ENCODE results near the gene CTDSP2.
"Not testable (repeated sequence)": the region's sequence is repeated elsewhere in the genome, so short reads cannot be mapped to it uniquely, and the experiment has no call there.

The CTDSP2 gene

DNA sequence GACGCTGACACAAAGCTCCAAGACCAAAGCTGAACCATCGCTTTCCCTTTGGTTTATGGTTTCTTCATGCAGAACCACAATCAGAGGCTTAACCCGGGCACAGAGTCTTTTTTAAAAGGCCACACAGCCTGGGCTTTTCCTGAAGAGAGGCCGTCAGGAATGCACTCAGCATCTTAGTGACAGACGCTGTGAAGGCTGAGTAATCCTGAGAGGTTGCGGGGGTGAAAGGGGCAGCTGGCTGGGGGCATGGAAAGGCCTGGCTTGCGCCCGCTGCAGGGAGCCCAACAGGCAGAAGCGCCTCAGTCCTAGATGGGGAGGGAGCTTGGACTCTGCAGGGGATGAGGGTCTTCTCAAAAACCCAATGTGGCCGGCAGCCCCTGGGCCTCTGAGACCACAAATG lies 13.6 kb downstream of the CTDSP2 start:
- DNase-seq = no peak

DNA sequence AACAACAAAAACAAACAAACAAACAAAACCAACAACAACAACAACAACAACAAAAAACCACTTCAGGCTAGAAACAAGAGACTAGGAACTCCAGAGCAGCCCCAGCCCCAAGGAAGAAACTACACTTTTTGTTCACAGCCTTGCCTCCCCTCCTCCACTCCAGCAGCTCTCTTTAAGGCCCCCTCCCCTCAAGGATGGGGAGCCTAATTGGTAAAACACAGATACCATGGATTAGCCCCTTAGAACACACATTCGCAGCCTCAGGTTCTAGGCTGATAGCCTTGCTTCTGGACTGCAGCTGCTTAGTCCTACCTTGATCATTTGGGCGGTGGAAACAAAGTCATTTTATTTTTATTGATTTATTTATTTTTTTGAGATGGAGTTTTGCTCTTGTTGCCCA lies 16.1 kb downstream of the CTDSP2 start:
- no peak for DNase-seq

DNA sequence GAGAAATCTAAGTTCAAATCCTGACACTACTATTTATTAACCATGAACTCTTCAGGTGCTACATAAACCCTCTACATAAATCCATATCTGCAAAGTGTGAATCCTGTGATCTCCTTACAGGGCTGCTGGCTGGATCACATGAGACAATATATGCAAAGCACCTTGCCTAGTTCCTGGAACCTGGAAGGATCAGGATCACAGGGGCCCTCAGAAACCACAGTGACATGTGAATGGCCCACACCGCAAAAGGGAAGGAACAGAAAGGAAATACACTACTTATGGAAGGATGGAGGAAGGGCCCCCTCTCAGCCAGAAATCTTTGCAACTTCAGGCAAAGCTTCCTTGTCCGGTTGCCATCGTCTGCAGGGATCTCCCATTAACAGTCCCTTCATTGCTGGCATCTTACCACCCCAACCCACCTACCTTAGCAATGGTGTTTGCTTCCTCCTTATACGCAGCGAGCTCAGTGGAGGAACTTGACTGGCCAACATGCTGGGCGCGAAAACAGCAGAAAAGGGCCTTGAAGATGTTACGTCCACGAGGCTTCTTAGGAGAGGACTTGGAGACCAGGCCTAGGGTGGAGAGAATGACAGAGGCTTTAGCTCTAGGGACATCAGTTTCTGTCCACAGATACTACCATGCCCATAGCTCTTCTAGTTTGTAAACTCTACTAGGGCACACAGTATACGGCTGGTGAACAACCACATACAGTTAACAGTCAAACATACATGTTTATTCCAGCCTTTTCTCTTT lies 17.3 kb downstream of the CTDSP2 start:
- no peak for DNase-seq

DNA sequence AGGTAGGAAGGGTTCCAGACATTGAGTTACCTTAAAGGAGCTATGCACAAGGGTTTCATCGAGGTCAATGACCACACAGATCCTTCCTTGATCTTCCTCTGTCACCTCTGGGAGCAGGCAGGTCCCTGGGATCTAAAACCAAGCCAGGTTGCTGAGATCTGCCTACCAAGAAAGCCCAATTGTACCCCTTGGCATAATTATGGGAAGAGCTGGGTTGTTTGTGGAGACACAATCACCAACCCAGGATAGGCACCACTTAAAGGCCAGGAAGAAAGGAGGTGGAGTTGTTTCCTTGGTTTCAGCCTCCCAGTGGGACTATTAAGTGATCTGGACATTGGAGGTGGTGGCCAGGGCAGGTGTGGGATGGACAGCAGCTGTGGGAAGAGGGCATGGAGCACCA lies 19.6 kb downstream of the CTDSP2 start:
- no peak for DNase-seq

DNA sequence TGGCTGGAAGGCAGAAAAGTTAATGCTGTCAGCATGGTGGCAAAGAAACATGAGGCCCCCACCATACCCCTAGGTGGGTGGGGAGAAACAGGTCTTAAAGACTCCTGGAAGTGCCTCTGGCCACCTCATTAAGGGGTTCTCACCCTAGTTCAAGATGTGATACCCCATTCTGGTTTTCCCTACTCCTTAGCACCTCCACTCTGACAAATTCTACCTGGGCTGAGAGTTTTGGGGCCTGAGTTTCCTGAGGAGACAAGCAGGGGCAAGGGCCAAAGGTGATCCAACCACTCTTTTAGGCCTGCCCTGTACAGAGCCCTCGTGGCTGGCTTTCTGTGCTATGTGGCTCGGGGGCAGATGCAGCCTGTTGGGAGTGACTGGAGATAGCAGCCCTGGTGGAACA lies 20.1 kb downstream of the CTDSP2 start:
- DNase-seq = no peak

DNA sequence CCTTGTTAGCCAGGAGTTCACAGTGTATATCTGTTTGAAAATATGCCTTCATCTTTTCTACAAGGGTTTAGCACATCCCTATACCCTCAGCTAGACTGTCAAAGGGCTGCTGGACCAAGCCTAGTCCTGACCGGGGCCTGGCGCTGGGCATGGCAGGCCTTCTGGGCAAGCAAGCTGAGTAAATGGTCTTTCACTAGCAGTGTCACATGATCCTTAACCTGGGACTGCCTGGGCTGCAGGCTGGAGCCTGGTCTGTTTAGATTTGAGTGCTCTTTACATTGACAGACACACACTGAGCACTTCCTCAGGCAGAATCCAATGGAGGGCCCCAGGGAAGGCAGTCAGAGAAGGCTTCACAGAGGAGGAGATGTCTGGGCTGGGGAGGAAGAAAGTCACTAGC lies 21.1 kb downstream of the CTDSP2 start:
- DNase-seq = no peak

DNA sequence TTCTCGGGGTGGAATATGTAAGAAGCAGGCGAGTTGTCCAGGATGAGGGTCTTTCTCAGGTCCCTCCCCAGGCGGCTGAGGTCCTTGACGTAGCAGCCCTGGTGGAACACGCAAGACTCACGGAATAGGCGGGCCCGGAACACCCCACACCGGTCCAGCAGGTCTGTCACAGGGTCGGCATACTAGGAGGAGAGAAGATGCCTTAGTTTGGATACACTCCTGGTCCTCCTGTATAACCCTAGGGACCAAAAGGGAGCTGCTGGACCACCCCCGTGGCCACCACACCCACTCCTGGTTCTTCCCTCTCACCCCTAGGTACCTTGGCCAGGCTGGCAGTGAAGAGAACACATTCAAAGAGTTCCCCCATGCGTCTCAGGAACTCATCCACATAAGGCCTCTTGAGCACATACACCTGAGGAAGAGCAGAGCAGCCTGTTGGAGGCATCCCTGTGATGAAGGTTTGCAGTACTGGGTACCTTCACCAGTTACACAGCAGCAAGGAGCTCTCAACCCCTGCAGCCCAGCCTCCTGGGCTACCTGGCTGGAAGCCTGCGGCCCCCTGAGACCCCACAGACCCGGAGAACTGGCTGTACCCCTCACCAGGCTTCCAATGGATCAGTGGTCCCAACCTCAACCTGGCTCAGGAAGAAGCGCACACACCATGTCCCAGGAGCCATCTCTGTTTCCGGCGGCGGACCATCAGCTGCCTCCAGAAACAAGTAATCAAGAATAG lies 22.5 kb downstream of the CTDSP2 start:
- no peak for DNase-seq

DNA sequence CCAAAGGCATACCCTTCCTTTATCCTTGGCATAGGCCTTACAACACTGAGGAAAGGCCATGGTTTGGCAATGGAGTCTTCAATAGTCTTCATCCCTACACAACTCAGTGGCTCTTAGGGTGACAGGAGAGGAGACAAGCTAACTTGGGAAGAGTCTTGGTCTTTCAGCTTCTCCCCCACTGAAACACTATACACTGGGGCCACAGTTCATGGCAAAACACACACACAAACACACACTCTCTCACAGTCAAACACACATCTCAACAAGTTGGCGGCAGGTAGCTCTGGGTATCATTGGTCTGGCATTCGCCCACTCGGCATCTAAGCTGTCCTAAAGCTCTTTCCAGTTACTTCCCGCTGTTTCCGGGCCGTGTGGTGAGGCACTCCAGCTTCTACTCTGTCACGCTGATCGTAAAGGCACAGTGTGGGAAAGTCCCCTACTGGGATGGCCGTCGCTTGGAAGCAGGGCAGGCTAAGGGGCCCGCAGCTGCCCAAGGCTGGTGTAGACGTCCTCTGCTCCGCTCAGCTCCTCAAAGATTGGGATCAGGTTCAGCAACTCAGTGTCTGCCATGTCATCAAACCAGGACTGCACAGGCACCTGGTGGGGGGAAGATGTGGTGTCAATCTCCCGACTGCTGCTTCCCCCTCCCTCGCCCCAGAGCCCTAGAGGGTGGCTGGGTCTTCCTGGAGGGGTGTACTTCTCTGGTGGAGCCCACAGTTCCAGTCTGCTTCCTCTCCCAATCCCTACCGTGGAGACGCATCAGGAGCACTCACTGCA lies 23.2 kb downstream of the CTDSP2 start:
- no peak for DNase-seq

DNA sequence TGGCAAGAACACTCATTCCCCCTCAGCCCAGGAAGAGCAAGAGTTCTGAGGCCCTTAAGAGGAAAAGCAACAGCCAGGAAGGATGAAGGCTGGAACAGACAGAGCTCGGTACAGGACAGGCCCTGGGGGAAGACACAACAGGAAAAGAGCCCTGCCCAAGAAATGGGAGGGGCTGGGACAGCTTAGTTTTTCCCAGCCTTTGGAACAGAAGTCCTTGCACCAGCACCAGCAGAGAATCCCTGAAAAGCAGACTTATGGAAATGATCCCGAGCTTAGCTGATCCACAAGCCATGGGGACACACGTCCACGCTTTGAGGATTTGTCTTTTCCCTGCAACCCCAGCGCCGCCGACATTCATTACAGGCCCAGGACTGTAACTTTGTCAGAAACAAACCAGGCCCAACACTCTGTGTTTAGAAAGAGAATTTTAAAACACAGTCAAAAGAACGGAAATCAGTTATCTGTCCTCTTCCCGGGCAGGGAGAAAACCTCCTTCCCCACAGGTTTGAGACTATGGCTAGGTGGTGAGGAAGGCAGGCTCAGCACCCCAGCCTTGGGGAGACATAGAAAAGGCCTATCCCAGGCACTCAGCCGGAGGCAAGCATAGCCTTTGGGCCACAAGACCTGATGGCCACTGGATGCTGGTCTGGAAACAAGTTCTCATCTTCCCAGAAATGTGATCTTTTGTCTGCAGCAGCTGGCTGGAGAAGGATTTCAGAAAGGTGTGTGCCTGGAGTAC lies 24.0 kb downstream of the CTDSP2 start:
- DNase-seq = no peak

DNA sequence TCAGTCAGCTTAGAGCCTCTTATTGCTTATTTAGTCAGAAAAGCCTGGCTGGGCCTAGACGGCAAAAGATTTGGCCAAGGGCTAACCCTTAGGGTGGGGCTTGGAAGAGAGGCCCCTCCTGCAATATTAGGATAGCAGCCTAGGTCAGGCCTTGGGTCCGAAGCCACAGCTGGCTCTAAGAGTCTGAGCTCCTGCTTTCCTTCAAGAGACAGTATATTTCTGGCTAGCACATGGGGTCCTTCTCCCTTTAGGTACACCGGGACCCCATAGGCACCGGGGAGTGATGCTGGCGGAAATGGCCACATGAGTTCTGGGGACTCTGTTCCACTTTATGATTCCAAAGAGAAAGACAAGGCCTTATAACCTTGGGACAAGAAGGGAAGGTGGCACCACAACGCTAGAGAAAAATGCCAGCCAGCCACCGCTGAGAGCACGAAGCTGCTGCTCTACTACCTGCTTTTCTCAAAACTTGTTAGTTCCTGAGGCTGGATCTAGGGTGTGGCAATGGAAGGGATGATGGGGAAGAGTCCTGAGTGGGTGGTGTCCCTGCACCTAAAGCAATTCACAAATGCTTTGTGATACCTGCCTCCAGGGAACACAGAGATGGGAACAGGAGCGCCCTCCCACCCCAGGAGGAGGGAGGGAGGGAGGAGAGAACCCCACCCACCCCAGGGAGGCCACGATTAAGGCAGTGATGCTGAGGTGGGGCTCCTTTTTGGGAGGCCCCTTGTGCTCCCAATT lies 24.9 kb downstream of the CTDSP2 start:
- no peak for DNase-seq

DNA sequence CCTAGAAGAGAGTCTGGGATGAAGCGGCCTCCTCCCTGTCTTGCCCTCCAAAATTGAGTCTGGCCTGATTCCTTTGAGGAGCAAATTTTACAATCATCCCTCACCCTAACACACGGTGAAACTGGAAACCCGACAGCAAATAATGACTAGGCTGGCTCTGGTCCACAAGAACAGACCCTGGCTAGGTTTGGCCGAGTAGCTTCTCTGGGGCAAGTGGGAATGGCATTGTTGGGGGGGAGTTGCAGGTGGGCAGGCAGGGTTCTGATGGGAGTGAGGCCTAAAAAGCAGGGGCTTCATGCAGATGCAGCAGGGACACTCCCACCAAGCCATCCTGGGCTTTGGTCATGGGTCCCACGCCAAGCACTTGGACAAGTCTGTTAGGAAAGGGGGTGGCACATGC lies 25.5 kb downstream of the CTDSP2 start:
- DNase-seq = not testable (repeated sequence)

DNA sequence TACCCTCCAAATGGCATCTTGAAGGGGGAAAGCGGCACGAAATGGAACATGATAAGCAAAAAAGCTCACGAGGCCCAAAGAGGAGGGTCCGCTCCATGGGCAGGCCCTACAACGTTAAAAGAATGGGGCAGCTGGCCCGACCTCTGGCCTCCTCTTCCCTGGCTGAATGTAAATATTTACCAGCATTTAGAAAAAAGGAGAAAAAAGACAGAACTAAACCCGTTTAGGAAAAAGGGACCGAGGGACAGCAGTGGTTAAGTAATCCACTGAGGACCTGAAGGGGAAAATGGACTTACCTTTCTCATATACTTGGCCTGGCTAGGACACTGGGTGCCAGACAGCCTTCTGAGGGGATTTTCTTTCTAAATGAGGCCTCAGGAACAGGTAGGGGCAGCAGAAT lies 26.4 kb downstream of the CTDSP2 start:
- DNase-seq = not testable (repeated sequence)

DNA sequence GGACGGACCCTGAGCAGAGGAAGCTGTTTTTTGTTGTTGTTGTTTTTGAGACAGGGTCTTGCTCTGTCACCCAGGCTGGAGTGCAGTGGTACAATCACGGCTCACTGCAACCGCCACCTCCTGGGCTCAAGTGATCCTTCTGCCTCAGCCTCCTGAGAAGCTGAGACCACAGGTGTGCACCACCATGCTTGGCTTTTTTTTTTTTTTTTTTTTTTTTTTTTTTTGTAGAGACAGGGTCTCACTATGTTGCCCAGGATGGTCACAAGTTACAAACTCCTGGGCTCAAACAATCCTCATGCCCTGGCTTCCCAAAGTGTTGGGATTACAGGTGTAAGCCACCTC lies 28.6 kb downstream of the CTDSP2 start:
- DNase-seq = not testable (repeated sequence)

DNA sequence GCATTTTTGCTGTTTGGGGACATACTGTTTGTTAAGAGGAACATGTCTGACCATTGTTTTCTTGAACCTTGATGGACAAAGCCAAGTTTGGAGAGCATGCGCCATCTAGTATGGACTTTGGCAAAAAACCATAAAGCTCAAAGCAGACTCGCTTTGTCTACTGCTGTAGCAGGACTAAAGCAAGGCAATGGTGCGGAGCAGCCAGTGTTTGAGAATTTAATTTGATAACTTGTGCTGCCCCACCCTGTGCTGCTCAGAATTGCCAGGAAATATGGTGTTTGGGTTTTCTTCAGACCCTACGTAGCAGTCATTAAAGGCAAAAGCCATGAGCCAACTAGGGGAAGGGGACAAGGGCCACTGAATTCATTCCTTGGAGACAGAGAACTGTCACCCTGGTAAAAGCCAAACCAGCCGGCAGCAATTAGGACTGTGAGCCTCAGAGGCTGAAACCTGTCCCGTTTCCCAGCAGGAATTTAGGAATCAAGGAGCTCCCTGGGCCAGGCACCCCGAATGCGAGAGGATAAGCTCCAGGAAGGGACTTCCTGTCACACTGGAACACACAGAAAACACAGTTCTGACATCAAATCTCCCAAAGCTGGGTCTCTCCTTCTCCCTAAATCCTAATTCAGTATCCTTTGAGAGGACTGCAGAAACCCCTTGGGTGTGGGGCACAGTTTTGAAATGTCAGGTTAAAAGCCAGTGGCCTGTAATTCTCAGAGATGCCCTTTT lies 29.1 kb downstream of the CTDSP2 start:
- DNase-seq = no peak

DNA sequence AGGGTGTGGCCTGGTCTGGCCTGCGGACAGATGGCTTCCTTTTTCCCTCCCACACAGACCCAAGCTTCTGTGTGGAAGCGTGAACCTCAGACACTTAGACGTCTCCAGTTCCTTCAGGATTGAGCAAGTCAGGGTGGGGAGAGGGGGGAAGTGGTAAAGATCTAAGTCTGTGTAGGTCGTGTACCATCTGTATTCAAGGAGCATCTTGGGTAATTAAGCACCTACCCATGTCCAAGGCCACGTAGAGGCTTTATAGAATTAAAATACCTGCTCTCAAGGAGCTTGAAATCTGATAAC lies 29.7 kb downstream of the CTDSP2 start:
- peak; percentile 45 for DNase-seq

DNA sequence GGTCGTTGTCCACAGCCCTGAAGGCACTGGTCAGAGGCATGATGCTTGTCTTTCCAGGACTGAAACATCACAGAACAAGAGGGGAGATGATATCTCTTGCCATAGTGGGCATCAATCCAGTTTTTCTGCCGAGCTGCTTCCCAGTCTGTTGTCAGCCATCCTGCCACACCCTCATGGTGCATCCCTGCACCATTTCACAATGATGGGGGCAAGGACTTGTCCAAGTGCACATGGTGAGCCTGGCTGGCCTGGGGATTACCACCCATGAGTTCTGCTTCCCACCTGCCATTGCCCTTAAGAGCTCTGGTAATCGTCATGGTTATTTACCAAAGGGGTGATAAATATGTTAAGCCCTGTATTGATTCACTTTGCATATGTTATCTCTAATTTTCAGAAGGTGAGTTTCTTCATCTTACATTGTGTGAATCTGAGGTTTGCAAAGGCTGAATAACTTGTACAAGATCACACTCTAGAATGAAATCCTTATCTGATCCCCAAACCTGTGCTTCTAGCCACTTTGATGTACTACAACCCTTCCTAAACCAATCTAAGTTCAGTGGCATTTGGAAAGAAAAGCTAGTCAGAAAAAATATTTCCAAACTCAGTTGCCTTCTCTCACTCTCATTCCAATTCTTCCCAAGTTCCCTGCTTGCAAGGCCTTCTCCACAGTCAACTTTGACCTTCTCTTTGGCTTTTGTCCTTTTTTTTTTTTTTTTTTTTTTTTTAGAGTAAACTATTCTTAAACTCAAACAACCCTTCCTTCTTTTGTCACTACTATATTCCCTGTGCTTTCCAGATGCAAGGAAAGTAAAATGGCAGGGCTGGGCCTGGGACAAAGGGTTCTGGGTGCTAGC lies 30.3 kb downstream of the CTDSP2 start:
- DNase-seq = no peak

DNA sequence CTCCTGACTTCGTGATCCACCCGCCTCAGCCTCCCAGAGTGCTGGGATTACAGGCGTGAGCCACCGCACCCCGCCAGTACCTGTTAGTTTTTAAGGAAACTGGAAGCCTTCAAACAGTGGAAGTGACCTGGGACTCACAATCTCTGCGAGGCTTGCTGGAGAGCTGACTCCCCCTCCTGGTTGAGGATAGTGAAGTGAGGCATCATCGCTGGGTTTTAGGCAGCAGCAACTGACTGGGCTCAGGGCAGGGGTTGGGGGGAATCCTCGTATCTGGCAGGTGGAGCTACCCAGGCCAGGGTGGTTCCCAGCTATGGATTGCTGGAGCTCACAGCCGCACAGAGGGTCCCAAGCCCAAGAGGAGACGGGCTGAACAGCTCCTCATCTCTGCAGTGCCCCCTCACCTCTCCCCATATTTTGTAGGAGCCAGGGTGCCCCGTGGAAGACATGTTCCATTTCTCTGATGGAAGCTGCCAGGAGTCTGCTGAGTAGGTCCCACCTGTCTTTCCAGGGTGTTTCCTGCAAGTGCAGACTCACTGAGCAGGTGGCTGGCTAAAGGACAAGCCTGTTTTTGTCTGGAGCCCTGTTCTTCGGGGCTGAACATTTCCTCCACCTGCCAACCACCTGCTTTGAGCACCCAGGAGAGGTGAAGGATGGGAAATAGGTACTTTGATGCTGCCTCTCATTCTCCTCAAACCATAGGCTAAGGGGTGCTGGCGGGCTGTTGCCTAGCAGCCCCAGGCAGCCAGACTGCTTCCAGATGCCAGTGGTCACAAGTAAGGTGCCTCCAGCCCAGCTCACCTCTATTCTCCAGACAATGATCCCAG lies 31.1 kb downstream of the CTDSP2 start:
- DNase-seq = no peak

DNA sequence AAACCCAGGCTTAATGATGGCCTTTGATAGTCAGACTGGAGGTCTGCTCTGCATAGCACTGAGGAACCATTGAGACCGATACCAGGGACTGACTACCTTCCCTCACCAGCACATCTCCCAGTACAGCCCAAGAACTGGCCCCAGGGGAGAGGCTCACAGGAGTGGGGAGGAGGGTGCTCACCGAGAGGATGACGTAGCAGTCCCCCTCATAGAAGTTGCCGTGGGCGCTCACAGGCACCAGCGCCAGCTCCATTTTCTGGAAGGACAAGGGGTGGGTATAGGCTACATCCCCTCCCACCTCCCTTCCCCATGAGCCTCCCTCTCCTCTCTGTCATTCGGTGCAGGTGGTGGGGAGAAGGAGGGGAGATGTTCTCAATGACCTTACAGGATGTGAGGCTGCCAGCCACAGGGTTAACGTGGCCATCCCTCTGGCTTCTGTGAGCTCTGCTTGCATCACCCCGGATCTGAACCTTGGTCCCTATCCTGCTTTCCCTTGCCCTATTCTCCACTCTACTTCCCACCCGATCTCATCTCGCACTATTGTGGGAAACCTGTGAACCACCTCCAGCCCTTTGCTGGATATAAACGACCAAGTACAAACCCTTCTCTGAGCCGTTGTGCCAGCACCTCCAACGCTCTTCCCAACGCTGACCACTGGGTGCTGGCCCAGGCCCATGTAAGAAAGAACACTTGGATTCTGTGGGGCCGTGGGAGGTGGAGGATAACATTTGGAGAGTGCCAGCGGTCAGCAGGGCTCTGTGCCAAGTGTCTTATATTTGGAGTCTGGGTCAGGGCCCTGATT lies 32.4 kb downstream of the CTDSP2 start:
- no peak for DNase-seq

Measured in SIG-M5 (cell line).